ENCODE data around the gene CLCNKB.

DNA sequence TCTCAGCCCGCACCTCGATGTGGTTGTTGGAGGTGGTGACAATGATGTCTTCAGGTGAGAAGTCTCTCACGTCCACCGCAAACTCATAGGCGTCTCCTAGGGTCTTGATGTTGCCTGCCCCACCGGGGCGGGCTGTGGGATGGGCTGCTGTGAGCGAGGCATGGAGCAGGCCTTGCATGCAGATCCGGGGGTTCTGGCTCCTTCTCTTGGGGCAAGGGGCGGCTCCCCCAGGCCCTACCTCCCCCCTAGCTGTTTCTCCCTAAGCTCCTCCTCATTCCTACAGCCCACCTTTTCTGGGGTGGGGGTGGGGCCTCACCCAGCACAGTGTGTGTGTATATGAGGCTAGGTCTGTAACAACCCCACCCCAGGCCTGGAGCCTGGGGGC, 26.5 kb upstream of the CLCNKB start:
- TF ChIP-seq CTCF (IDR thresholded peaks at IDR 0.05; ENCODE audit: low read depth, low read length) (no peak), EZH2phosphoT487 (IDR thresholded peaks at IDR 0.05; ENCODE audit: low read depth) (no peak)

Measured in OCI-LY3 (cell line).